GM19324 (cell line): Measurements from ENCODE around the gene MLLT3.
"Not testable (repeated sequence)": the region's sequence is repeated elsewhere in the genome, so short reads cannot be mapped to it uniquely, and the experiment has no call there.

Source experiments
- ATAC-seq: cut with Tn5 transposase; IDR thresholded peaks from one replicate; pipeline ENCODE4 v1.9.1; 2021; ENCODE audit warnings: mild to moderate bottlenecking, moderate library complexity; ENCODE audit not compliant: unreplicated experiment, low FRiP score

Gene MLLT3

GRCh38 chr9:20601292-20601691 is 21.0 kb downstream of the MLLT3 start:
- ATAC-seq, result no peak

GRCh38 chr9:20599195-20599594 is 23.1 kb downstream of the MLLT3 start:
- ATAC-seq, result no peak

- no peak for ATAC-seq
These were observed 23.9 kb downstream of the MLLT3 start for GRCh38 chr9:20598367-20598766.

- no peak for ATAC-seq
These were observed 24.4 kb downstream of the MLLT3 start for GRCh38 chr9:20597862-20598261.

GRCh38 chr9:20594608-20595007 is 27.7 kb downstream of the MLLT3 start:
- no peak for ATAC-seq

- ATAC-seq, result no peak
These were observed 28.8 kb downstream of the MLLT3 start for GRCh38 chr9:20593537-20593936.

GRCh38 chr9:20593105-20593504 is 29.2 kb downstream of the MLLT3 start:
- ATAC-seq, result no peak

GRCh38 chr9:20592673-20593072 is 29.6 kb downstream of the MLLT3 start:
- ATAC-seq, result no peak

GRCh38 chr9:20591223-20591622 is 31.1 kb downstream of the MLLT3 start:
- ATAC-seq, result no peak

- no peak for ATAC-seq
These were observed 37.2 kb downstream of the MLLT3 start for GRCh38 chr9:20584968-20585643.

- not testable (repeated sequence) for ATAC-seq
These were observed 39.2 kb downstream of the MLLT3 start for GRCh38 chr9:20583088-20583487.

GRCh38 chr9:20582150-20582549 is 40.1 kb downstream of the MLLT3 start:
- no peak for ATAC-seq

- no peak for ATAC-seq
These were observed 41.6 kb downstream of the MLLT3 start for GRCh38 chr9:20580673-20581072.

- no peak for ATAC-seq
These were observed 42.6 kb downstream of the MLLT3 start for GRCh38 chr9:20579524-20580314.

GRCh38 chr9:20573023-20573422 is 49.3 kb downstream of the MLLT3 start:
- ATAC-seq, result no peak

- no peak for ATAC-seq
These were observed 51.5 kb downstream of the MLLT3 start for GRCh38 chr9:20570756-20571155.

GRCh38 chr9:20570087-20570486 is 52.2 kb downstream of the MLLT3 start:
- no peak for ATAC-seq

GRCh38 chr9:20569525-20569924 is 52.8 kb downstream of the MLLT3 start:
- no peak for ATAC-seq

GRCh38 chr9:20568400-20568799 is 53.9 kb downstream of the MLLT3 start:
- no peak for ATAC-seq

- ATAC-seq, result no peak
These were observed 55.9 kb downstream of the MLLT3 start for GRCh38 chr9:20566401-20566800.

- ATAC-seq, result no peak
These were observed 57.6 kb downstream of the MLLT3 start for GRCh38 chr9:20564650-20565049.

GRCh38 chr9:20563917-20564316 is 58.4 kb downstream of the MLLT3 start:
- ATAC-seq, result no peak
